WTC11 (cell line): ENCODE results near the gene MAGI2.

Experiments
- CREB1 ChIP-seq: sonication (generic); formaldehyde crosslinking; IDR thresholded peaks from 2 replicates; pipeline ENCODE4 v1.8.0; 2023; ENCODE audit warnings: mild to moderate bottlenecking, missing genetic modification reagents
- CTCF ChIP-seq: fragments of 200-600 bp; IDR thresholded peaks from 2 replicates; pipeline ENCODE4 v1.8.0; 2022; ENCODE audit warnings: antibody characterized with exemption
- FOXJ3 ChIP-seq: sonication (generic); formaldehyde crosslinking; IDR thresholded peaks from 2 replicates; pipeline ENCODE4 v1.9.0; 2021; ENCODE audit warnings: missing genetic modification reagents, mild to moderate bottlenecking, borderline replicate concordance
- NFYB ChIP-seq: sonication (generic); formaldehyde crosslinking; conservative IDR thresholded peaks from 2 replicates; pipeline ENCODE4 v1.8.0; 2022; ENCODE audit warnings: low read depth, missing genetic modification reagents
- ZNF263 ChIP-seq: sonication (generic); formaldehyde crosslinking; IDR thresholded peaks from 2 replicates; pipeline ENCODE4 v1.8.1; 2022; ENCODE audit warnings: low read depth, mild to moderate bottlenecking, moderate library complexity, missing genetic modification reagents
- TF ChIP-seq, protein P1 (sequence below): sonication (generic); formaldehyde crosslinking; IDR thresholded peaks from 2 replicates; pipeline ENCODE4 v1.8.0; 2022; ENCODE audit warnings: mild to moderate bottlenecking, missing genetic modification reagents
- TF ChIP-seq, protein P2 (sequence below): sonication (generic); formaldehyde crosslinking; IDR thresholded peaks from 2 replicates; pipeline ENCODE4 v1.8.1; 2022; ENCODE audit warnings: mild to moderate bottlenecking, moderate library complexity, missing genetic modification reagents
- TF ChIP-seq, protein P3 (sequence below): sonication (generic); formaldehyde crosslinking; IDR thresholded peaks from 2 replicates; pipeline ENCODE4 v1.8.0; 2023; ENCODE audit warnings: missing genetic modification reagents

DNA sequence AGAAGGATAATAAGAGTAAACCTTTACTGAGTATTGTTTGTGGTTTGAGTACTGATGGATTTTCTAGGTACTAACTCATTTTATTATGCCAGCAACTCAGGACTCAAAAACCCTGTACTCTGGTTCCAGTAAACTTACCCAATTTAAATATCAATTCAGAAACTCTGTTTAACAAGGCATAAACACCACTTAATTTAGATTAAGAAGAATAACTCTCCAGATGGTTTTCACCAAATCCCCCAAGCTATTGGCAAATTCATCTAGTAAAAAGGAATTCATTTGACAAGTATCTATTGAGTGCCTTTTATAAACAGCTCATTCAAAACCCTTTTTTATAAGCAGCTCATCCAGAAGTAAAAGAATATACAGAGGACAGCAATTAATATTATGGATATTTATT, 1082.5 kb downstream of the MAGI2 start:
- TF ChIP-seq CREB1 (CRISPR knock-in tag) (no peak), CTCF (no peak), ZNF263 (CRISPR knock-in tag) (no peak), FOXJ3 (CRISPR knock-in tag) (no peak), NFYB (CRISPR knock-in tag) (no peak)
- TF ChIP-seq, protein P1, sequence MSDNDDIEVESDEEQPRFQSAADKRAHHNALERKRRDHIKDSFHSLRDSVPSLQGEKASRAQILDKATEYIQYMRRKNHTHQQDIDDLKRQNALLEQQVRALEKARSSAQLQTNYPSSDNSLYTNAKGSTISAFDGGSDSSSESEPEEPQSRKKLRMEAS = no peak
- TF ChIP-seq, protein P2, sequence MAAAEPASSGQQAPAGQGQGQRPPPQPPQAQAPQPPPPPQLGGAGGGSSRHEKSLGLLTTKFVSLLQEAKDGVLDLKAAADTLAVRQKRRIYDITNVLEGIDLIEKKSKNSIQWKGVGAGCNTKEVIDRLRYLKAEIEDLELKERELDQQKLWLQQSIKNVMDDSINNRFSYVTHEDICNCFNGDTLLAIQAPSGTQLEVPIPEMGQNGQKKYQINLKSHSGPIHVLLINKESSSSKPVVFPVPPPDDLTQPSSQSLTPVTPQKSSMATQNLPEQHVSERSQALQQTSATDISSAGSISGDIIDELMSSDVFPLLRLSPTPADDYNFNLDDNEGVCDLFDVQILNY (CRISPR knock-in tag) = no peak
- TF ChIP-seq, protein P3, sequence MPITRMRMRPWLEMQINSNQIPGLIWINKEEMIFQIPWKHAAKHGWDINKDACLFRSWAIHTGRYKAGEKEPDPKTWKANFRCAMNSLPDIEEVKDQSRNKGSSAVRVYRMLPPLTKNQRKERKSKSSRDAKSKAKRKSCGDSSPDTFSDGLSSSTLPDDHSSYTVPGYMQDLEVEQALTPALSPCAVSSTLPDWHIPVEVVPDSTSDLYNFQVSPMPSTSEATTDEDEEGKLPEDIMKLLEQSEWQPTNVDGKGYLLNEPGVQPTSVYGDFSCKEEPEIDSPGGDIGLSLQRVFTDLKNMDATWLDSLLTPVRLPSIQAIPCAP (CRISPR knock-in tag) = no peak
